ENCODE results near the gene NPAS3.

Gene NPAS3

GRCh38 chr14:33451211-33451610 is 512.5 kb downstream of the NPAS3 start:
- H2AFZ ChIP-seq (ENCODE audit: low read depth), result no peak overlapping the region
- H4K20me1 ChIP-seq (ENCODE audit: insufficient read depth), result no peaks in the 10 kb centered on the region
- H3K4me3 ChIP-seq (IDR thresholded peaks at IDR 0.05; ENCODE audit: insufficient read depth, low read depth, low read length), result no peak overlapping the region
- H3K4me2 ChIP-seq, result no peak overlapping the region
- no peak overlapping the region for H3K27ac ChIP-seq
- H3K79me2 ChIP-seq (ENCODE audit: insufficient read depth, low read depth), result no peaks in the 10 kb centered on the region
- H3K36me3 ChIP-seq (ENCODE audit: insufficient read depth), result no peaks in the 10 kb centered on the region
- H3K27me3 ChIP-seq (ENCODE audit: insufficient read depth, low read depth), result no peaks in the 10 kb centered on the region
- no peaks in the 10 kb centered on the region for H3K4me1 ChIP-seq (ENCODE audit: low read depth, poor library complexity, severe bottlenecking)
- TF ChIP-seq, protein P1, sequence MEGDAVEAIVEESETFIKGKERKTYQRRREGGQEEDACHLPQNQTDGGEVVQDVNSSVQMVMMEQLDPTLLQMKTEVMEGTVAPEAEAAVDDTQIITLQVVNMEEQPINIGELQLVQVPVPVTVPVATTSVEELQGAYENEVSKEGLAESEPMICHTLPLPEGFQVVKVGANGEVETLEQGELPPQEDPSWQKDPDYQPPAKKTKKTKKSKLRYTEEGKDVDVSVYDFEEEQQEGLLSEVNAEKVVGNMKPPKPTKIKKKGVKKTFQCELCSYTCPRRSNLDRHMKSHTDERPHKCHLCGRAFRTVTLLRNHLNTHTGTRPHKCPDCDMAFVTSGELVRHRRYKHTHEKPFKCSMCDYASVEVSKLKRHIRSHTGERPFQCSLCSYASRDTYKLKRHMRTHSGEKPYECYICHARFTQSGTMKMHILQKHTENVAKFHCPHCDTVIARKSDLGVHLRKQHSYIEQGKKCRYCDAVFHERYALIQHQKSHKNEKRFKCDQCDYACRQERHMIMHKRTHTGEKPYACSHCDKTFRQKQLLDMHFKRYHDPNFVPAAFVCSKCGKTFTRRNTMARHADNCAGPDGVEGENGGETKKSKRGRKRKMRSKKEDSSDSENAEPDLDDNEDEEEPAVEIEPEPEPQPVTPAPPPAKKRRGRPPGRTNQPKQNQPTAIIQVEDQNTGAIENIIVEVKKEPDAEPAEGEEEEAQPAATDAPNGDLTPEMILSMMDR (conservative IDR thresholded peaks at IDR 0.05; ENCODE audit: low read depth, low read length), result no peak
- no peak overlapping the region for H3K9ac ChIP-seq

DNA sequence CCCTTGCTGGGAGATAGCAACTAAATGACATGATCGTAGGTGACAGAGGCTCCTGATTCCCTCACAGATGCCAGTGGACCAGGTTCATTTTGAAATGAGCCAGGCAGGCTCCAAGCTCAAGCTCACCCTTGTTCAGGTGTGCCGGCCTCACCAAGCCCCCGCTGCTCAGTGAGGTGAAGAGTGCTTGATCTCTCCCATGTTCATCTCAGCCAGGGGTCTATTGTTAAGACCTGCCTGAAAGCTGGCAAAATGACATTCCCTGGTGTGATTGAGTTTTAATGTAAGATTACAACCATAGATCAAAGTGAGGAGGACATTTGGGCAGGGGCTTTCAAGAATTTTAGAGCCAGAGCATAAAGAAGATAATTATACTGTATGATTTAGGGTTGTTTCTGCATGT is 514.3 kb downstream of the NPAS3 start:
- TF ChIP-seq, protein P1 (conservative IDR thresholded peaks at IDR 0.05; ENCODE audit: low read depth, low read length), result no peak
- Histone ChIP-seq H3K4me2 (no peak overlapping the region), H4K20me1 (ENCODE audit: insufficient read depth) (no peaks in the 10 kb centered on the region), H3K4me3 (IDR thresholded peaks at IDR 0.05; ENCODE audit: insufficient read depth, low read depth, low read length) (no peak overlapping the region), H2AFZ (ENCODE audit: low read depth) (no peak overlapping the region), H3K27me3 (ENCODE audit: insufficient read depth, low read depth) (no peaks in the 10 kb centered on the region), H3K36me3 (ENCODE audit: insufficient read depth) (no peaks in the 10 kb centered on the region), H3K79me2 (ENCODE audit: insufficient read depth, low read depth) (no peaks in the 10 kb centered on the region), H3K4me1 (ENCODE audit: low read depth, poor library complexity, severe bottlenecking) (peaks cover 11% of the 10 kb centered on the region), H3K27ac (no peak overlapping the region), H3K9ac (no peak overlapping the region)

DNA sequence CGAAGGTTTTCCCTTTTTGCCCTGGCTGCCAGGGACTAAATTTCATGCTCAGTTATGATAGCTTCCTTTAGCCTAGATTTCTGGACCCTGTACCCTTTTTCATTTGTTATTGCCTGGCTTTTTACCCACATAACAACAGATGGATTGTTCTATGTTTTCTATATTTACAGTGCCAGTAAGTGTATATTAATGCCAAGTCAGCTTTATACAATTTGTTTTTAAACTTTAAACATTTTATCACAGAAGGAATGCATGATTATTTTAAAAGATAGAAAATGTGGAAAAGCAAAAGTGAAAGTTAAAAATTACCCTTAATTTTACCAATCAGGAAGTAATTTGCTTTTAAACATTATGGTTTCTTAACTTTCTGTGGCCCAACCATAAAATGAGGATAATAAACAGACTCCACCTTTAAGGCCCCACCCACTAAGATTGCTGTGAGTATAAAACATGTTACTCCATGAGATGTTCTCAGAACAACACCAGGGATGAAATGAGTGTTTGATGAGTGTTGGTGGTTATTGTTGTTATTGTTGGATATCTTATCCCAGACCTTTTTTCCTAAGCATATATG is 515.4 kb downstream of the NPAS3 start:
- Histone ChIP-seq H3K27ac (no peak overlapping the region), H3K27me3 (ENCODE audit: insufficient read depth, low read depth) (no peaks in the 10 kb centered on the region), H3K4me3 (IDR thresholded peaks at IDR 0.05; ENCODE audit: insufficient read depth, low read depth, low read length) (no peak overlapping the region), H4K20me1 (ENCODE audit: insufficient read depth) (no peaks in the 10 kb centered on the region), H3K4me1 (ENCODE audit: low read depth, poor library complexity, severe bottlenecking) (peaks cover 11% of the 10 kb centered on the region), H3K4me2 (no peak overlapping the region), H3K79me2 (ENCODE audit: insufficient read depth, low read depth) (no peaks in the 10 kb centered on the region), H2AFZ (ENCODE audit: low read depth) (no peak overlapping the region), H3K36me3 (ENCODE audit: insufficient read depth) (no peaks in the 10 kb centered on the region), H3K9ac (no peak overlapping the region)
- TF ChIP-seq, protein P1 (conservative IDR thresholded peaks at IDR 0.05; ENCODE audit: low read depth, low read length), result no peak

GRCh38 chr14:33454707-33455106 is 516.0 kb downstream of the NPAS3 start:
- Histone ChIP-seq H3K4me3 (IDR thresholded peaks at IDR 0.05; ENCODE audit: insufficient read depth, low read depth, low read length) (no peak overlapping the region), H3K27me3 (ENCODE audit: insufficient read depth, low read depth) (no peaks in the 10 kb centered on the region), H3K27ac (no peak overlapping the region), H3K79me2 (ENCODE audit: insufficient read depth, low read depth) (no peaks in the 10 kb centered on the region), H4K20me1 (ENCODE audit: insufficient read depth) (no peaks in the 10 kb centered on the region), H2AFZ (ENCODE audit: low read depth) (no peak overlapping the region), H3K36me3 (ENCODE audit: insufficient read depth) (no peaks in the 10 kb centered on the region), H3K9ac (no peak overlapping the region), H3K4me2 (no peak overlapping the region), H3K4me1 (ENCODE audit: low read depth, poor library complexity, severe bottlenecking) (peaks cover 11% of the 10 kb centered on the region)
- TF ChIP-seq, protein P1 (conservative IDR thresholded peaks at IDR 0.05; ENCODE audit: low read depth, low read length), result no peak
